Measurements from ENCODE around the gene TTC24.
"Not testable (repeated sequence)": the region's sequence is repeated elsewhere in the genome, so short reads cannot be mapped to it uniquely, and the experiment has no call there.

TTC24 gene

DNA sequence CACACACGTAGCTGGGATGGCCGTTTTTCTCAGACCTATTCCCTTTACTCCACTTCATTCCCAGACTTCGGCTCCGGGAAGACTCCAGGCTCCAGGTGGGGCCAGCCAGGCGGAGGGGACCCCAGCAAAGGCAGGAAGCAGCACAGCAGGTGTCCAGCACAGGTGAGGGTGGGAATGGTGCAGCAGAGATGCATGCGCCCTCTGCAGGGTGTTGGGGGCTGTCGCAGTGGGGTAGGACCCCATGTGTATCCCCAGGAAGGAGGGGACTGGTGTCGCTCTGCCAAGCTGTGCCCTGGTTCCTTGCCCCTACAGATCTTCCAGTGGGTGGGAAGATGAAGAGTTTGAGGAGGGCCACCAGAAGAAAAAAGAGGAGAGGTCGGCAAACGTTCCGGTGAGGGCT lies 5.3 kb downstream of the TTC24 start:
- CTCF ChIA-PET: interaction anchor here (1.1 to 5.7 kb wide), 5 partner anchors 21 to 76 kb away, joined by 3 to 44 read pairs (median 4); no protein-coding TSS in a partner anchor
- Mint-ChIP-seq H3K4me1 (peaks cover 33% of the 10 kb centered on the region), H3K9me3 (no peaks in the 10 kb centered on the region), H3K36me3 (no peaks in the 10 kb centered on the region), H3K27me3 (peaks cover 9% of the 10 kb centered on the region), H3K27ac (no peak overlapping the region), H3K4me3 (no peak overlapping the region)
- DNase-seq: no peak

DNA sequence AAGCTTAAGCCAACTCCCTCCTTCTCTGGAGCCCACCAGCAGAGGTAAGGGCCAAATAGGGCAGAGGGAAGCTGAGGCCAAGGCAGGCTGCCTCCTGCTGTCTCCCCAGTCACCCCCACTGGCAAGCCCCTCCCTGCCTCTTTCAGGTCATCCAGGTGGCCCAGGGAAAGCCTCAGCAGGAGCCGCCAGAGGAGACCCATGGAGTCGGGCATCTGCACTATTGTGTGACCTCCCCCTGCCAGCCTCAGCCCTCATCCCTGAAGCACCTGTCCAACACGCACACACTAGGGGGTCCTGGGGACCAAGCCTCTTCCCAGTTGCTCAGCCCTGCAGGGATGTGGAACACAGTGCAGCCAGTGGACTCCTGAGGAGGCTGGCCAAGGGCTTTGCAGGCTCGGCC lies 6.8 kb downstream of the TTC24 start:
- Mint-ChIP-seq H3K4me3 (no peak overlapping the region), H3K9me3 (no peaks in the 10 kb centered on the region)
- CTCF ChIA-PET: interaction anchor here (1.0 to 2.5 kb wide), 7 partner anchors 10 to 106 kb away, joined by 3 to 13 read pairs (median 7); no protein-coding TSS in a partner anchor

DNA sequence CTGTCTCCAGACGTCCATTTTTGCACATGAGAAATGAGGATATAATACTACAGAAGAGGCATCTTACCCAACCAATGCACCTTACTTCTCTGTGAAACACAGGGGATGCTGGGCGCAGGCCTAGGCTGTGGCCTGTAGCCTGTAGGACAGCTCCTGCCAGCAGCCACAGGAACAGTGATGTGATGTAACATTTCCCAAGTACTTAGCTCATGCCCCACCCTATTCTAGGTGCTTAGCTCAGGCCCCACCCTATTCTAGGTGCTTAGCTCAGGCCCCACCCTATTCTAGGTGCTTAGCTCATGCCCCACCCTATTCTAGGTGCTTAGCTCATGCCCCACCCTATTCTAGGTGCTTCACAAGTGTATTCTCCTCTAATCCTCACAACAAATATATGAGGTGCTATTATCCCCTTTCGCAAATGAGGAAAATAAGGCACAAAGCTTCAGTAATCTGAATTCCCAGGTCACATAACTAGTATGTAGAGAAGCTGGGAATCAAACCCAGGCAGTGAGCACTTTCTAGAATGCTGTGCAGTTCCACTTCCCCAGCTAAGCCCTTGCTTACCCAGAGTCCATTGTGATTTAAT lies 7.5 kb downstream of the TTC24 start:
- CTCF ChIA-PET: interaction anchor here (1.0 to 2.5 kb wide), 4 partner anchors 9 to 106 kb away, joined by 3 to 13 read pairs (median 8); no protein-coding TSS in a partner anchor

More for the DNA sequence above, 6.8 kb downstream of the TTC24 start:
- peaks cover 40% of the 10 kb centered on the region for H3K4me1 Mint-ChIP-seq
- no peak for DNase-seq
- H3K27me3 Mint-ChIP-seq: peaks cover 9% of the 10 kb centered on the region
- no peaks in the 10 kb centered on the region for H3K36me3 Mint-ChIP-seq
- no peak overlapping the region for H3K27ac Mint-ChIP-seq

DNA sequence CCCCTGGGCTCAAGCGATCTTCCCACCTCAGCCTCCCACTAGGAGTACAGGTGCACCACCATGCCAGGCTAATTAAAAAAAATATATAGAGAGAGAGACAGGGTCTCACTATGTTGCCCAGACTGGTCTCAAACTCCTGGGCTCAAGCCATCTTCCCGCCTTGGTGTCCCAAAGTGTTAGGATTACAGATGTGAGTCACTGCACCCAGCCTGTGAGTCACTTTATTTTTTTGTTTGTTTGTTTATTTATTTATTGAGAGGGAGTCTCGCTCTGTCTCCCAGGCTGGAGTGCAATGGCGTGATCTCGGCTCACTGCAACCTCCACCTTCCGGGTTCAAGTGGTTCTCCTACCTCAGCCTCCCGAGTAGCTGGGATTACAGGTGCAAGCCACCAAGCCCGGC lies 8.4 kb downstream of the TTC24 start:
- not testable (repeated sequence) for H3K27me3 Mint-ChIP-seq, DNase-seq, H3K9me3 Mint-ChIP-seq, H3K4me3 Mint-ChIP-seq, H3K36me3 Mint-ChIP-seq, H3K27ac Mint-ChIP-seq
- CTCF ChIA-PET: interaction anchor here (1.6 to 2.5 kb wide), 2 partner anchors 21 to 107 kb away, joined by 7 to 13 read pairs; no protein-coding TSS in a partner anchor
- peaks cover 38% of the 10 kb centered on the region for H3K4me1 Mint-ChIP-seq

More for the DNA sequence above, 7.5 kb downstream of the TTC24 start:
- no peak overlapping the region for H3K27ac Mint-ChIP-seq
- H3K27me3 Mint-ChIP-seq: peaks cover 8% of the 10 kb centered on the region
- no peak for DNase-seq
- peaks cover 39% of the 10 kb centered on the region for H3K4me1 Mint-ChIP-seq
- H3K9me3 Mint-ChIP-seq: no peaks in the 10 kb centered on the region
- no peak overlapping the region for H3K4me3 Mint-ChIP-seq
- H3K36me3 Mint-ChIP-seq: no peaks in the 10 kb centered on the region

DNA sequence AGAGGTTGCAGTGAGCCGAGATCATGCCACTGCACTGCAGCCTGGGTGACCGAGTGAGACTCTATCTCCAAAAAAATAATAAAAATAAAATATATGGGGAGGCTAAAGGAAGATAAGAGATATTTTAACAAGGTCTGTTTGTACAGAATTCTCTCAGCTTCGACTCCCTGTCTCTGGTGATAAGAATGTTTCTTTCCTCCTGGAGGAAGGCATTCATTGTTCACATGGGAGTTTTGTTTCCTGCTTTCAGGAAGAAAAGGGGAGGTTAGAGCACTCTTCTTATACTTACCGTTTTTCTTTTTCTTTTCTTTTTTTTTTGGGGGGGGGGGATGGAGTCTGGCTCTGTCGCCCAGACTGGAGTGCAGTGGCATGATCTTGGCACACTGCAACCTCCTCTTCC lies 10.0 kb downstream of the TTC24 start:
- no peak overlapping the region for H3K4me3 Mint-ChIP-seq
- H3K36me3 Mint-ChIP-seq: no peaks in the 10 kb centered on the region
- DNase-seq: no peak
- H3K4me1 Mint-ChIP-seq: peaks cover 35% of the 10 kb centered on the region
- peaks cover 3% of the 10 kb centered on the region for H3K27me3 Mint-ChIP-seq
- CTCF ChIA-PET: interaction anchor here (1.4 kb wide), 1 partner anchor 19 kb away, joined by 4 read pairs; no protein-coding TSS in a partner anchor
- no peaks in the 10 kb centered on the region for H3K9me3 Mint-ChIP-seq
- H3K27ac Mint-ChIP-seq: no peak overlapping the region

DNA sequence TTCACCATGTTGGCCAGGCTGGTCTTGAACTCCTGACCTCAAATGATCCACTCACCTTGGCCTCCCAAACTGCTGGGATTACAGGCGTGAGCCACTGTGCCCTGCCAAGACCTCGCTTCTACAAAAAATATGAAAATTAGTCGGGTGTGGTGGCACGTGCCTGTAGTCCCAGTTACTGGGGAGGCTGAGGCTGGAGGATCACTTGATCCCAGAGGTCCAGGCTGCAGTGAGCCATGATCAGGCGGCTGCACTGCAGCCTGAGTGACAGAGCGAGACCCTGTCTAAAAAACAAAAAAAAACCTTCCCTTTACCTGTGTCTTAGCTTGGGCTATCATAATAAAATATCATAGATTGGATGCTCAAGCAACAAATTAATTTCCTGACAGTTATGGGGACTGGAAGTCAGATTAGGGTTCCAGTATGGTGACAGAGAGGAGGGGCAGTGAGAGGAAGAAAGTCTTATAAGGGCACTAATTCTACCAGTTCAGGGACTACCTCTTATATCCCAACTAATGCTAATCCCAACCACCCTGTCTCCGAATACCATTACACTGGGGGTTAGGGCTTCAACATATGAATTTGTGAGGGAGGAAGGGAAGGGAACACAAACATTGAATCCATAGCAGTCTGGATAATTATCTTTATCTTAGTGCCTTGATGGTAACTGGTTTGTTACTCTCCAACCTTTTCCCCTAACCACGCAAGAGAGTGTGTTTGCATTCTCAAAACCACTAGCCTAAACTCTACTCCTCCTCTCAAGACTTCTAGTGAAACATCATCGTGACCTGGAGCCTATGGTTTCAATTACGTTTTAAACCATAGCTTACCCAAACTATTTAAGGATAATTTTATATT lies 11.0 kb downstream of the TTC24 start:
- Mint-ChIP-seq H3K36me3 (peaks cover 8% of the 10 kb centered on the region), H3K27ac (peak overlapping the region; percentile 83), H3K9me3 (no peaks in the 10 kb centered on the region), H3K4me3 (peak overlapping the region; percentile 78), H3K4me1 (peaks cover 37% of the 10 kb centered on the region), H3K27me3 (peaks cover 3% of the 10 kb centered on the region)
- DNase-seq: no peak
- CTCF ChIA-PET: interaction anchor here (0.8 to 5.0 kb wide), 7 partner anchors 9 to 205 kb away, joined by 3 to 29 read pairs (median 4); partner anchors contain the start of gene GPATCH4

DNA sequence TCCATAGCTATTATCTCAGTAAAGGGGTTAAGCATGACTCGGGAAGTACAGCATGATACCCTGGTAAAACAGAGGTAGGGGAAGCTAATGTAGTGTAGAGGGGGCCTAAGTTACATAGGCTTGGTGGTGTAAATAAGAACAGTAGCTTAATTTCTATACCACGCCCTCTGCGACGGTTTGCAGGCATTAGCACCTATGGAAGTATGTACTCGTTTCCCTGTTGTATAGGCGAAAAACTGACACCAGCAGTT lies 11.6 kb downstream of the TTC24 start:
- no peak for DNase-seq
- peaks cover 11% of the 10 kb centered on the region for H3K36me3 Mint-ChIP-seq
- H3K9me3 Mint-ChIP-seq: no peaks in the 10 kb centered on the region
- H3K27me3 Mint-ChIP-seq: peaks cover 3% of the 10 kb centered on the region
- peak overlapping the region; percentile 83 for H3K27ac Mint-ChIP-seq
- H3K4me3 Mint-ChIP-seq: peak overlapping the region; percentile 78
- CTCF ChIA-PET: interaction anchor here (0.6 to 5.0 kb wide), 9 partner anchors 9 to 206 kb away, joined by 3 to 29 read pairs (median 4); partner anchors contain the start of gene GPATCH4
- peaks cover 36% of the 10 kb centered on the region for H3K4me1 Mint-ChIP-seq

DNA sequence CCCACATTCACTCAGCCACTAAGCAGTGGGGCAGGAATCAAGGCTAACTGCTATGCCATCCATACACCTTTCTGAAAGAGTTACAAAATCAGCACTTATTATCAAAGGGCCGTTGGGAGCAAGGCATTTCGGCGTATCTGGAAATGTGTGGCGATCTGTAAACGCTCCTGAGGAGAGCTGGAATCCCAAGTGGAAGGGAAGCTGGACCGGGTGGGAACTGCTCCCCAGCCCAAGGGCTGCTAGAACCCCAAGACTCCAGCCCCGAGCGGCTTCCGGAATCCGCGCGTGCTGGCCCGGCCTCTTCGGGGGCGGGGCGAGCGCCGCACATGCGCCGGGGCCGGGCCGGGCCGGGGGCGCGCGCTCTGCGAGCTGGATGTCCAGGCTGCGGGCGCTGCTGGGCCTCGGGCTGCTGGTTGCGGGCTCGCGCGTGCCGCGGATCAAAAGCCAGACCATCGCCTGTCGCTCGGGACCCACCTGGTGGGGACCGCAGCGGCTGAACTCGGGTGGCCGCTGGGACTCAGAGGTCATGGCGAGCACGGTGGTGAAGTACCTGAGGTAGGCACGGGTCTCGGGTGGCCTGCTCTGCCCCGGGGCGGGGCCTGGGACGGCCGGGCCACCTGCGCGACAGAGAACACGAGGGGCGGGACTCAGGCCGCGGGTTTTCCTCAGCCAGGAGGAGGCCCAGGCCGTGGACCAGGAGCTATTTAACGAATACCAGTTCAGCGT lies 12.1 kb downstream of the TTC24 start, which contains the start of gene NAXE:
Gene NAXE (plus strand): TSS at position 345 of the 726 bp plus-strand sequence. CDS start 29 bp downstream, at position 374.
- Mint-ChIP-seq H3K36me3 (peaks cover 14% of the 10 kb centered on the region), H3K4me3 (peak within 1 kb of the TSS; percentile 78), H3K9me3 (no peaks in the 10 kb centered on the region), H3K27ac (peak within 1 kb of the TSS; percentile 83), H3K4me1 (peaks cover 33% of the 10 kb centered on the region), H3K27me3 (peaks cover 3% of the 10 kb centered on the region)
- peak; percentile 79 for DNase-seq
- CTCF ChIA-PET: interaction anchor here (0.6 to 5.0 kb wide), 8 partner anchors 10 to 206 kb away, joined by 3 to 29 read pairs (median 6); partner anchors contain the start of gene GPATCH4

DNA sequence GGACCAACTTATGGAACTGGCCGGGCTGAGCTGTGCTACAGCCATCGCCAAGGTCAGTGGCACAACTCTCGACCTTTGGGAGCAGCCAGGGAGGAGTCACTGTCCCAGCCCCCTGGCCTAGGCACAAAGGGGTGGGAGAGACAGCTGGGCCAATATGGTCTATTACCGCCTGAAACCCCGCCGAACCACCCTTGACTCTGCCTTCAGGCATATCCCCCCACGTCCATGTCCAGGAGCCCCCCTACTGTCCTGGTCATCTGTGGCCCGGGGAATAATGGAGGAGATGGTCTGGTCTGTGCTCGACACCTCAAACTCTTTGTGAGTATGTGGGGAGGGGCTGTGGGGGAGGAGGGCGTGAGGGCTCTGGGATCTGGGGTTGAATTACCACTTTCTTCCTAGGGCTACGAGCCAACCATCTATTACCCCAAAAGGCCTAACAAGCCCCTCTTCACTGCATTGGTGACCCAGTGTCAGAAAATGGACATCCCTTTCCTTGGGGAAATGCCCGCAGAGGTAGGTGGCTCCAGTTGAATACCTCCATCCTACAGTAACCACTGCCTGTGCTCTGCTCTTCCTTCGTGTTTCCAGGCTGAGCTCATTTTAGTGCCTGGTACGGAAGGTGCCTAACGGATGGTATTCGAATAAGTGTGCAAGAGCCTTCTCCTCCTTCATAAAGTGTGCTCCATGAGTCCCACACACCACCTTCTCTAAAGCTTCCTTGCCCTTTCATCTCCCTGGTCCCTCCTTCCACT lies 12.8 kb downstream of the TTC24 start:
- Mint-ChIP-seq H3K4me3 (peak overlapping the region; percentile 78), H3K9me3 (no peaks in the 10 kb centered on the region), H3K27me3 (peaks cover 3% of the 10 kb centered on the region), H3K27ac (peak overlapping the region; percentile 74), H3K4me1 (peaks cover 28% of the 10 kb centered on the region), H3K36me3 (peaks cover 22% of the 10 kb centered on the region)
- no peak for DNase-seq
- CTCF ChIA-PET: interaction anchor here (1.3 to 5.0 kb wide), 5 partner anchors 9 to 207 kb away, joined by 4 to 29 read pairs (median 9); partner anchors contain the start of gene GPATCH4

DNA sequence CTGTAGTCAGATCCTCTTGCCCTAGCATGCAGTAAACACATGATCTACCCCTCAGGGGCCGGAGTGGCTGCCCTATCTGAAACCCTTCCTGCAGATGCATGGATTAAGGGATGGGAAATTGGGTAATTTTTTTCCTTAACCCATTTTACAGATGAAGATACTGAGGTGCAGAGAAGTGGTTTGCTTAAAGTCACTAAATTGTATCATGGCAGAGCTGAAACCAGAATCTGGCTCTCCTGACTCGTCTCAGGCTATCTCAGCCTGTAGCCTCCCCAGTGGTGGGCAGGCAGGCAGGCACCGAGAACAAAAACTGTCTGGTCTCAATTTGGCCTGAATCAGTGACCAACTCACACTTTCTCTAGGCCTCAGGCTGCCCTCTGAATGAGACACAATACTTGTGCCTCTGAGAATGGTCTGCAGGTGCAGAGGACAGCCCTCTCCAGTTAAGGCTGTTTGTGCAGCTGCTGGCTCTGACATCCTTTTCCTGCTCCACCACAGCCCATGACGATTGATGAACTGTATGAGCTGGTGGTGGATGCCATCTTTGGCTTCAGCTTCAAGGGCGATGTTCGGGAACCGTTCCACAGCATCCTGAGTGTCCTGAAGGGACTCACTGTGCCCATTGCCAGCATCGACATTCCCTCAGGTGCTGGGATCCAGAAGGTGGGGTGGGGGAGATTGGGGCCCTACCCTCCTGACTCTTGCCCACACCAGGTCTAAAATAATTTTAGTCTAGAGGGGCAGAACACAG lies 13.6 kb downstream of the TTC24 start:
- DNase-seq: no peak
- Mint-ChIP-seq H3K4me1 (peaks cover 29% of the 10 kb centered on the region), H3K4me3 (peak overlapping the region; percentile 78), H3K9me3 (no peaks in the 10 kb centered on the region), H3K36me3 (peaks cover 24% of the 10 kb centered on the region), H3K27me3 (peaks cover 3% of the 10 kb centered on the region), H3K27ac (peak overlapping the region; percentile 57)
- CTCF ChIA-PET: interaction anchor here (1.6 to 5.0 kb wide), 5 partner anchors 9 to 112 kb away, joined by 4 to 29 read pairs (median 7); no protein-coding TSS in a partner anchor

DNA sequence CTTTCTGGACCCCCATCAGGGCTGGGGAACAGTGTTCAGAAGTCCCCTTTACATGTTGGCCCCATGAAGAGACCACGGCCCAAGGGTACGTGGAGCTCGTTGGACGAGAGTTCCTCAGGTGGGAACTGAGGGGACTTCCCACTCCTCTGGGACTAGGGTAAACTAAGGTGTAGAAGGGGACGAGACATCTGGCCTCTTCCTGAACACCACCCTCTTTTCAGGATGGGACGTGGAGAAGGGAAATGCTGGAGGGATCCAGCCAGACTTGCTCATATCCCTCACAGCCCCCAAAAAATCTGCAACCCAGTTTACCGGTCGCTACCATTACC lies 14.1 kb downstream of the TTC24 start:
- Mint-ChIP-seq H3K36me3 (peaks cover 29% of the 10 kb centered on the region), H3K9me3 (no peaks in the 10 kb centered on the region), H3K4me3 (no peak overlapping the region), H3K27ac (no peak overlapping the region), H3K27me3 (peaks cover under 1% of the 10 kb centered on the region), H3K4me1 (peaks cover 33% of the 10 kb centered on the region)
- CTCF ChIA-PET: interaction anchor here (1.4 to 5.0 kb wide), 5 partner anchors 9 to 113 kb away, joined by 3 to 29 read pairs (median 5); no protein-coding TSS in a partner anchor
- no peak for DNase-seq

DNA sequence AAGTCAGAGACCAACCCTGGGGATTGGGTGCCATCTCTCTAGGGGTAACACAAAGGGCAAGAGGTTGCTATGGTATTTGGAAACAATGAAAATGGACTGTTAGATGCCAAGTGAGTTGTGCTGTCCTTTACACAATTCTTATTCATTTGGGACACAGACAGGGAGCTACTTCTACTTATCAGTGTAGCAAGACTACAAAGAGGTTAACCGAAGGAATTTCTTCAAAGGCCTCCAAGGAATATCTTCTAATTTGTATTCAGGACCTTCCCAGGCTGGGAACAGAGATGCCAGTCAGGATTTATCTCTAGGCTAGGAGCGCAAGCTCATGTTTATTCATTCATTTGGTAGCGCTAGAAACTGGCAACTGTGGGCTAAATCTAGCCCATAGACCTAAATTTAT lies 14.7 kb downstream of the TTC24 start:
- peaks cover 37% of the 10 kb centered on the region for H3K4me1 Mint-ChIP-seq
- peaks cover 33% of the 10 kb centered on the region for H3K36me3 Mint-ChIP-seq
- CTCF ChIA-PET: interaction anchor here (0.6 to 5.0 kb wide), 6 partner anchors 8 to 113 kb away, joined by 3 to 29 read pairs (median 4); no protein-coding TSS in a partner anchor
- H3K27me3 Mint-ChIP-seq: no peaks in the 10 kb centered on the region
- no peak overlapping the region for H3K4me3 Mint-ChIP-seq
- no peak overlapping the region for H3K27ac Mint-ChIP-seq
- DNase-seq: no peak
- no peaks in the 10 kb centered on the region for H3K9me3 Mint-ChIP-seq

All from activated naive CD4-positive, alpha-beta T cell treated with anti-CD3 and anti-CD28 coated beads, Interleukin-2, amount 10 ng/mL, durations not matched to agents 7 days and 5 days (primary cell).